ENCODE measurements around the gene SMTNL2.
"Not testable (repeated sequence)": the region's sequence is repeated elsewhere in the genome, so short reads cannot be mapped to it uniquely, and the experiment has no call there.

Gene SMTNL2

GRCh38 chr17:4587195-4587594 is 2.9 kb downstream of the SMTNL2 start:
- DNase-seq, result no peak

GRCh38 chr17:4587803-4588202 is 3.5 kb downstream of the SMTNL2 start:
- DNase-seq, result no peak

DNA sequence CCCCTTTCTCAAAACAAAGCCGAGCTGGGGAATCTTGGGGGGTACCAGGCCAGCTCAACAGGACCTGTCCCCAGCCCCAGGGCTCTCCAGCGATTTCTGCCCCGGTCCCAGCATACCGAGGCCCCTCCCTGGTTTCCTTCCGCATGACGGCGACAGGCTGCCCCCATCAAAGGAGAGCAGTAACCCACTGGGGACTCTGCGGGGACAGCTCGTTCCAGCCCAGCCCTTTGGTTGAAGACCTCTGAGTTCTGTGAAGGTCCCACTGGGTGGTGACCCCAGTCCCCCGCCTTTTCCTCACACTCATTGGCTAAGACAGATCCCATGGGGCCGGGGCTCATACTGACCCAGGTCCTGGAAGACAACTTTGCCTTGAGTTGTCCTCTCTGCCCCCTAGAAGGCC is 4.1 kb downstream of the SMTNL2 start:
- DNase-seq, result no peak

DNA sequence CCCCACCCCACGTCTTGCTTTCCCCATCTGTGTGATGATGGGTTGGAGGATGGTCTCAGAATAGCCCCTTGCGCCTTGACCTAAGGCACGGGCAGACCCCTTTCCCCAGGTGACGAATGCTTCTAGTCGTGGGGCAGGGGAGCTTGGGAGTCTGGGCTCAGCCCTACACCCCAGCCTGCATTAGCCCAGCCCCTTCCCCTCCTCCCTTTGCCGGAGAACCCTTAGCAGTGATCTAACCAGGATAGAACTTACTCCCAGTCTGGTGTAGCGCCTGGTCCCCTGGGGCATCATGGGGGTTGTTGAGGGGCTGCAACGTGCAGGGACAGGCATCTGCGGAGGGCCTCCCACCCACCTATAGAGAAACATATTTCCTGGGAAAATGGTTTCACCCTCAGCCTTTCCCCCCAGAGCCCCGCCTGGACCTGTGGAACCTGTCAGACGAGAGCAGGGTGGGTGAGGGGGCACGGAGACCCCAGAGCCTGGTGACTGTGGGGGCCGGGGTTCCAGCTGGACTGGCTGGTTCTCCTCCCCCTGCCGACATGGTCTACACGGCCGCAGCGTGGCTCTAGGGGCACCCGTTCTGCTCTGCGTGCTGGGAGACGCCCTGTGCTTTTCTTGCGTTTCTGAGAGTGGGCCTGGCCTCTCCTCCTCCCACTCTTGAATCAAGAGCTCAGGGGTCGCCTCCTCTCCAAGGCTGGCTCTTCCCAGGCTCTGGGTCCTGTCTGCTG is 4.7 kb downstream of the SMTNL2 start:
- DNase-seq, result no peak

GRCh38 chr17:4590042-4590441 is 5.7 kb downstream of the SMTNL2 start:
- DNase-seq, result not testable (repeated sequence)

- DNase-seq, result no peak
Observed at GRCh38 chr17:4590981-4591453, 6.7 kb downstream of the SMTNL2 start.

DNA sequence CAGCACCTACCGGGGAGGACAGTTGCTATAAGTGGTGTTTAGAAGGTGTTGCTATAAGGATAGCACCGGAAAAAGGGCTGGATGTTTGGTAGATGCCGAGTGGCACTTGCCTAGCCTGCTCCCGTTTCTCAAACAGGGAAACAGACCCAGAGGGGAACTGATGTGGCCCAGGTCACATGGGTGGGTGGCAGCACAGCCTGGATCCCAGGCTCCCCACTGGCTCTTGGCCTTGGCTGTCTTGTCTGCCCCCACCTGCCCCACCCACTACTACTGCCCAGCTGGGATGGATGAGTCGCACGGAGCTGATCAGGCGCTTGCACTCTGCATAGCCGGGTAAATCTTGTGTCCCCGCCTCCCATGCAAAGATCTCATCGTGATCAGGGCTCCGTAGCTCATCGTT is 7.2 kb downstream of the SMTNL2 start:
- DNase-seq, result no peak

DNA sequence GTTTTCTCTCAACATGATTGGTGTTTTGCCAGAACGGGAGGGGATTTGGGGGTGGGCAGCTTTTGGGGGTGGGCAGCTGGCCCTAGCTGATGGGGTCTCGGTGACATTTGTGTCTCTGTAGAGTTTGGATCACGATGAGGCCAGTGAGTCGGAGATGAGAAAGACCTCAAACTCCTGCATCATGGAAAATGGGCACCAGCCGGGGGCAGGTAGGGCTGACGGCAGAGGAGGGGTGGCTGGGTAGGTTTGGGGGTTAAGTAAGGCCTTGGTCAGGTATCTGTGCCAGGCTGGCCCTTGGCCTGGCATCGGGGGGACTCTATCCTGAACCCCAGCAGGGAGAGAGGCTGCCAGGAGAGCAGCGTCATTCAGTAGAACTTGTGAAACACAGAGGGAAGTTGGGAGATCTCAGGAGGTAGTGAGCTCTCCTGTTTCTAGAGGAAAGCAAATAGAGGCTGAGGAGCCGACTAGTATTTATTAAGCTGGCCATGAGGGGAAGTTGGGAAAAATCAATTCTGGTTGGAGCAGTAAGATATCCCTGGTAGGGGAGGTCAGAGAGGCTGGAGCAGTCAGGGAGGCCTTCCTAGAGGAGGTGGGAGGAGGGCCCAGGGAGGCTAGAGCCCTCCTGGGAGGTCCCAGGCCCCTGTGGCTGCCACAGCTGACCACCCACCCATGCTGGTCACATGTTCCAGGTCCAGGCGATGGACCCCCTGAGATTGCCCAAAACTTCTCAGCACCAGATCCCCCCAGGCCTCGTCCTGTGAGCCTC is 8.1 kb downstream of the SMTNL2 start:
- no peak for DNase-seq

- no peak for DNase-seq
Observed at GRCh38 chr17:4593021-4593421, 8.7 kb downstream of the SMTNL2 start.

DNA sequence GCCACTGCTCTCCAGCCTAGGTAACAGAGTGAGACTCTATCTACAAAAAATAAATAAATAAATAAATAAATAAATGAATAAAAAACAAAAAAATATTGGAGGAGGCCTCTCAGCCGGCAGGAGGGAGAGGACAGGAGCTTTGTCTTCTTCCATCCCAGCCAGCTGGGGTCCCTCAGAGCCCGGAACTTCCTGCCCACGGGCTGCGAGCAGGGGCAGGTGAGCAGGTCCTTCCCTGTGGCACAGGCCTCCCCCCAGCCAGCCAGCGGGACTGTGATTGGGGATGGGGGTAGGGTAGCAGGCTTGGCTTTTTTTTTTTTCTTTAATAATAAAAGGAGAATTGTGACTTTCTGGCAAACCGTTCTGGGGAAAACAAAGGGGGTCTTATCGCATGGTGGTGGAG is 10.1 kb downstream of the SMTNL2 start:
- DNase-seq, result no peak

DNA sequence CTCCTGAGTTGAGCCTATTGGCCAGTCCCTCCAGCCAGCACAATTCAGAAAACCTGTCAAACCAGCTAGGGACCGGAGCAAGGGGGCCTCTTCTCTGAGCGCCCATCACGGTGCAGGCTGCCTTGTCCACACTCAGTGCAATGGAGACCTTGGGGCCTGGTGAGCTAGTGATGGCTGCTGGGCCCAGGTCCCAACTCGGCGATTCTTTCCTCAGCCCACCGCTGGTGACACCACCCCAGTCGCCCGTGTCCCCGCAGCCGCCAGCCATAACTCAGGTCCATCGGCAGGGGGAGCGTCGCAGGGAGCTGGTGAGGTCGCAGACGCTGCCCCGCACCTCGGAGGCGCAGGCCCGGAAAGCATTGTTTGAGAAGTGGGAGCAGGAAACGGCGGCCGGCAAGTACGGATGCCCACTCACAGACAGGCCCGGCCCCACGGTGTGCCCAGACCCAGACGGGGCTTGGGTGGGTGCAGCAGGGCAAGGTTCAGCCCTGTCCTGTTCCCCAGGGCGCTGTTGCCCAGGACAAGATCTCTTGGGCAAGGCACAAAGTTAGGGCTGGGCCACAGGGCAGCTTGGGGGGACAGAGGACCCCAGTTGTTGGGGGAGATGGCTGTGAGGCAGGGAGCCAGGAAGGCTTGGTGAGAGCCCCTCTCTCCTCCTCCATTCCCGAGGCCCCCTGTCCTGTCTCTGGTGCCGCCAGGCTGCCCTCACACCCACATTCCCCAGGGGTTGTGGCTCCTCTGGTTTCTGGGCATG is 10.8 kb downstream of the SMTNL2 start:
- DNase-seq, result no peak

DNA sequence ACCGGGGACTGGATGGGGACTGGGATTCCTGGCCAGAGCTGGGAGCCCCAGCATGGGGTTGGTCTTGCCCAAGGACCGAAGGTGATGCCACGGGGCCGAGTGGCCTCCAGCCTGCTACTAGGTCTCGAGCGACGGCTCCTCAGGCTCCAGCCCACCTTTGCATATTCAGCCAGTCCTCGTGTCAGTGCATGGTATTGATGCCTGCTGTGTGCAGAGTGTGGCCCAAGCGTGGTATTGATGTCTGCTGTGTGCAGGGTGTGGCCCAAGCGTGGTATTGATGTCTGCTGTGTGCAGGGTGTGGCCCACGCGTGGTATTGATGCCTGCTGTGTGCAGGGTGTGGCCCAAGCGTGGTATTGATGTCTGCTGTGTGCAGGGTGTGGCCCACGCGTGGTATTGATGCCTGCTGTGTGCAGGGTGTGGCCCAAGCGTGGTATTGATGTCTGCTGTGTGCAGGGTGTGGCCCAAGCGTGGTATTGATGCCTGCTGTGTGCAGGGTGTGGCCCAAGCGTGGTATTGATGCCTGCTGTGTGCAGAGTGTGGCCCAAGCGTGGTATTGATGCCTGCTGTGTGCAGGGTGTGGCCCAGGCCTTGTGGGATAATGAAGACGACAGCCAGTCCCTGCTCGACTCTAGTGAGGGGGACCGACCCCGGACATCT is 11.5 kb downstream of the SMTNL2 start:
- DNase-seq, result not testable (repeated sequence)

DNA sequence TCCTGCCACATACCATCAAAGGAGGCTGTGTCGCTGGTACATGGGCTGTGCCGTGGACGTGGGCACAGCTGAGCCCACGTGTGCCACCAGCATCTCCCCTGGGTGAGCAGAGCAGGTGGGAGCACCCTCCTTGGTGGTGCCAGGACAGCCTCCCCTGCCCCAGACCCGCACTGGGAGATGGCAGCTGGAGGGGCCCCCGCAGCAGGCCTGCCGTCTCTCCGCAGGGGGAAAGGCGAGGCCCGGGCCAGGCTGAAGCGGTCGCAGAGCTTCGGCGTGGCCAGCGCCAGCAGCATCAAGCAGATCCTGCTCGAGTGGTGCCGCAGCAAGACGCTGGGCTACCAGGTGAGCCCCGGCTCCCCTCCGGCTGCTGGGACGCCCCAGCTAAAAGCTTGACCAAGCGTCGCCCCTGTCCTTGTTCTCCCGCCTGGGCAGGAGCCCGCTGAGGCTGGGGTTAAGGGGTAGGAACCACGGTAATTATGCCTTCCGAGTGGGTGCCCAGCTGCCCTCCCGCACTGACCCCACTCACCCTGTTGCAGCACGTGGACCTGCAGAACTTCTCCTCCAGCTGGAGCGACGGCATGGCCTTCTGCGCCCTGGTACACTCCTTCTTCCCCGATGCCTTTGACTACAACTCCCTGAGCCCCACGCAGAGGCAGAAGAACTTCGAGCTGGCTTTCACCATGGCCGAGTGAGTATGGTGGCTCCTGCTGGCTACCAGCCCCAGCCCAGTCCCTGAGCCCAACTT is 12.5 kb downstream of the SMTNL2 start:
- DNase-seq, result no peak

DNA sequence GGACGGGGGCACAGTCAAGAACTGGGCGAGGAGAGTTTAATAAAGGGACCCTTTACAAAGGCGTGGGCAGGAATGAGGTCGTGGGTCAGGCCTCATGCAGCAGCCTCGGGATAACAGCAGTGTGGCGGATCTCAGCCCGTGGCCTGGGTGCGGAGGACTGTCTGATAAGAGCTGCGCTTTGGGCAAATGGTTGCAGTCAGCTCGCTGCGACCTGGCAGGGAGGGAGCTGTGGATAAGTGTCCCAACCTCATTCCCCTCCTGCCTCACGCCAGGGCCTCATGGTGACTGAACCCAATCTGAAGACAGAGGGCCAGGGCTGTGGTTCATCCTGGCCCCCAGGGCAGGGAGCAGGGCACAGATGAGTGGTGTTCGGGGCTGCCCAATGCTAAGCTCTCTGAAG is 13.6 kb downstream of the SMTNL2 start:
- no peak for DNase-seq

DNA sequence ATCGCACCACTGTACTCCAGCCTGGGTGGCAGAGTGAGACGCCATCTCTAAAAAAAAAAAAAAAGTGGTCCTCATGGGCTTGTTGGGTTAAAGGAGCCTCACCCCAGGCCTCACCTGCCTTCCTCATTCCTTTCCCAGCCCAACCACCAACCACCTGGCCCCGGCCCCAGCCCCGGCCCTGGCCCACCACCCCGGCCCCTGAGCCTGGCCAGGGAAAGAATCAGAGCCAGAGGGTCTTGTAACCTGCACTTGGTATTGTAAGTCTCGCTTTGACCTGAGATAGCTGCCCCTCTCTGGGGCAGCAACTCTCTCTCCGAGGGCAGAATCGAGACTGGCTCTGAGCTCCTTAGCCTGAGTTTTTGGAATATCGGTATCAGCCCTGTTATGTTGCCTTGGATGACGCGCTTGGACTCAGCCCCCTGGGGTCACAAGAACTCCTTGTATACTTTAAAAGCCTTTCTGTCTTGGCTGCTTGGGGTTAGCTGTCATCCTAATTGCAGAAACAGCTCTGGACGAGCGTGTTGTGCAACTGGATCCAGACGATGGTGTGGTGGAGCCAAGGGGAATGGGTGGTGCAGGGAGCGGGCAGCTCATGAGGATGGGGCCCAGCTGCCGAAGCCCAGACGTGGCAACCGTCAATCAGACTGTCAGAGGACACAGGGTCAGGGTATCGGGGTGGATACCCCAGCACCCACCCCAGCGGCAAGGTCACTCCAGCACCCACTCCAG is 14.6 kb downstream of the SMTNL2 start:
- DNase-seq, result no peak

DNA sequence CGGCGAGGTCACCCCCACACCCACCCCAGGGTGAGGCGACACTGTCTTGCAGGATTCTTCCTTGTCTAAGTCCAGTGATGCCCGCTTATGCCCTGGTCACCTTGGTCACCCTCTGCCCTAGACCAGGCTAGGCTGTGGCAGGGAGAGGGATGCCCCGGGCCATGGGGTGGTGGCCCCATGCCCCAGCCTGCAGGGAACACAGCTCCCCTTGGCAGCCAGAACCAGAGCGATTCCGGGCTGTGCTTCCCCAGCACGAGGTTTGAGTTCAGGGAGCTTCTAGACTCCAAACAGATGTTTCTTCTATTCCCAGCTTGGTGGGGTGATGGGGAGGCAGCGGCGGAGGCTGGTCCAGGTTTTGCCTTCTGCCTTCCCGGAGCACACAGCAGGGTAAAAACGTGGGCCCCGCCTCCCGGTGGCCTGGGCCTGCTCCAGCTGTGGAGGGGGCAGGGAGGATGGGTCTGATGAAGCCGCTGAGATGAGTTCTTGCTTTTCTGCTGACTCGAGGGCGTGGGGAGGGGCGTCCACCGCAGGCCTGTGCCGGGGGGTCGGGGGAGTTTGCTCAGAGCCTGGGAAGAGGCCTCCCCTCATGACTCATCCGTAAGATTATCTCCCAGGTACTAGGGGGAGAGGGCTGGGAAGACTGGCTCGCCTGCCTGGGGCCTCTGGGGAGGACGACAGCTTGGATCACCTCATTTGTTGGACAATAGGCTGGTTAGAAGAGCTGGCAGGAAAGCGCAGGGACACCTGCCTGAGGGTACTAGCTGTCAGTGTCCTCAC is 15.4 kb downstream of the SMTNL2 start:
- DNase-seq, result no peak

- DNase-seq, result no peak
Observed at GRCh38 chr17:4600563-4600962, 16.2 kb downstream of the SMTNL2 start.

DNA sequence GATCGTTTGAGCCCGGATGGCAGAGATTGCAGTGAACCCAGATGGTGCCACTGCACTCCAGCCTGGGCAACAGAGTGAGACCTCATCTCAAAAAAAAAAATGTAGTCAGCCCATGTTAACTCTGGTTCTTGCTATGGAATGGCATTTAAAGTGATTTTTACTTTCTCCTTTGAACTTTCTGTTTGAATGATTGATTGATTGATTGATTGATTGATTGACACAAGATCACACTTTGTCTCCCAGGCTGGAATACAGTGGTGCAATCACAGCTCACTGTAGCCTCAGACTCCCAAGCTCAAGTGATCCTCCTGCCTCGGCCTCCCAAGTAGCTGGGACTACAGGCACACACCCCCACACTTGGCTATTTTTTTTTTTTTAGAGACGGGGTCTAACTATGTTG is 17.0 kb downstream of the SMTNL2 start:
- no peak for DNase-seq

DNA sequence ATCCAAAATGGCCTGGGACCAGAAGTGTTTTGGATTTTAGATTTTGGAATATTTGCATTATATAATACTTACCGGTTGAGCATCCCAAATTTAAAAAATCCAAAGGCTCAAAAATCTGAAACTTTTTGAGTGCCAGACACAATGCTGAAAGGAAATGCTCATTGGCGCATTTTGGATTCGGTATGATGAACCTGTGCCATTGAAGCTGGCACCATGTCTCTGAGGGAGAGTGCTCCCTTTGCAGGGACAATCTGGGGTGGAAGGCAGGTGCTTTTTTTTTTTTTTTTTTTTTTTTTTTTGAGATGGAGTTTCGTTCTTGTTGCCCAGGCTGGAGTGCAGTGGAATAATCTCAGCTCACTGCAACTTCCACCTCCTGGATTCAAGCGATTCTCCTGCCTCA is 17.7 kb downstream of the SMTNL2 start:
- DNase-seq, result no peak

- DNase-seq, result no peak
Observed at GRCh38 chr17:4604111-4604644, 19.8 kb downstream of the SMTNL2 start.

- DNase-seq, result not testable (repeated sequence)
Observed at GRCh38 chr17:4604736-4605135, 20.4 kb downstream of the SMTNL2 start.

Data from NCI-H526 treated with DMSO at 0.1 percent for 48 hours (cell line).